ENCODE measurements around the gene LNX1.

The LNX1 gene

DNA sequence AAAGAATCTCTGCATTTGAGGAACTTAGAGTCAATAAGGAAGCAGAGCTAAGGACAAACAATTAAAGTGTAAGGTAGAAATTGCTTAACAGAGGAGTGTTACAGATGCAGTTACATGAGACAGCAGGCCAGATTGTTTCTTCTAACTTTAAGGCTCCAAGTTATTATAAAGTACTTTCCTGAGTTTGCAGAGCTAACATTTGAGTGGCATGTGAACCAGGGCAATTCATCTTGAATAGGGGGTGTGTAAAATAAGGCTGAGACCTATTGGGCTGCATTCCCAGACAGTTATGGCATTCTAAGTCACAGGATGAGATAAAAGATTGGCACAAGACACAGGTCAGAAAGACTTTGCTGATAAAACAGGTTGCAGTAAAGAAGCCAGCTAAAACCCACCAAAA, 7.6 kb upstream of the LNX1 start:
- DNase-seq: no peak

- no peak for DNase-seq
Measured at GRCh38 chr4:53598483-53598882, 7.2 kb upstream of the LNX1 start.

GRCh38 chr4:53596901-53597300, 5.6 kb upstream of the LNX1 start:
- no peak for DNase-seq

DNA sequence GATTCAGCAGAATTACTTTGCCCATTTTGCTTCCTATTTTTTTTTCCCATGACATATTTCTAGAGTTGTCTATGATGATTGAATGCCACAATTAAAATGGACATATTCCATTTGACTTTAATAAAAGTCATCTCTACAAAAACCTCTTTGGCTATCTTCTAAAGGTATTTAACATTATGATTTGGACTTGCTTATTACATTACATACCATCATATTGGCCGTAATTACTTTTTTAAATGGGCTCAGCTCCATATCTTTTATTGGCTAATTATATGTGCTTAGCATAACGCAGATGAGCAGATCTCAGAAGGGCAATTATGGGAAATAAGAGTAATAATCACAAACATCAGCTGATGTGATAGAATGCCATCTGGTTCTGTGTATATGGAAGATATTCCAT, 4.5 kb upstream of the LNX1 start:
- no peak for DNase-seq

- no peak for DNase-seq
Measured at GRCh38 chr4:53595204-53595603, 3.9 kb upstream of the LNX1 start.

DNA sequence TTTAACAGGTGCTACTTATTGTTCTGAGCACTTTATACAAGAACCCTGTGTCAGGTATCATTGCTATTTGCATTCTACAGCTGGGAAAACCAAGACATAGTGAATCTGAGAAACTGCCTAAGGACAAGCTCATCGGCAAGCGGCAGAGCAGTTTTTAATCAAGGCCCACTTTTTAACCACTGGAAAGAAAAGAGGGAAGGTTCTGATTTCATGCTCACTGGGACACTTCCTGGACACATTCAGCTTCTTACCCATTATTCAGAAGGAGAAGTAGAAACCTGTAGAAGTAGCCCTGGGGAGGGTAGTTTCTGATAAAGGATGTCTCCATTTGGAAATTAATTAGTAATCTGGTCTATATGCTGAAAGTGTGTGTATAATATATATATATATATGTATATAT, 2.5 kb upstream of the LNX1 start:
- DNase-seq: no peak

- no peak for DNase-seq
Measured at GRCh38 chr4:53592686-53593501, 1.6 kb upstream of the LNX1 start.

DNA sequence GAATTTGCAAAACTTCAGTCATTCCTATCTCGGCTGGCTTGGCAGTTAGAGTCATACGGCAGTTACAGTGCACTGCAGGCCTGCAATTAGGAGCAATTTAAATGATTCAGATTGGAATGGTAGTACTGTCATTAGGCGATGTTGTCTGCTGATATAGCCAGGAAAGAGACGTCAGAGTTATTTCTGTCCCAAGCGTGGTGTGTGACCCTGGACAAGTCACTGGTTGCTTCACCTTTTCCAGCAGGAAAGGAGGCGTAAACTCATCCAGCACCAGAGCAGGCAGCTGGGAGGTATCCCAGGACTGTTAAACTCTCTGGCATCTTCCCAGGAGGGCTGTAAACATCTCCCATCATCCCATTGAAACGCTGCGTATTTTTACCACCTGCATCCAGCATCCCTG, 836 bp upstream of the LNX1 start:
- no peak for DNase-seq

DNA sequence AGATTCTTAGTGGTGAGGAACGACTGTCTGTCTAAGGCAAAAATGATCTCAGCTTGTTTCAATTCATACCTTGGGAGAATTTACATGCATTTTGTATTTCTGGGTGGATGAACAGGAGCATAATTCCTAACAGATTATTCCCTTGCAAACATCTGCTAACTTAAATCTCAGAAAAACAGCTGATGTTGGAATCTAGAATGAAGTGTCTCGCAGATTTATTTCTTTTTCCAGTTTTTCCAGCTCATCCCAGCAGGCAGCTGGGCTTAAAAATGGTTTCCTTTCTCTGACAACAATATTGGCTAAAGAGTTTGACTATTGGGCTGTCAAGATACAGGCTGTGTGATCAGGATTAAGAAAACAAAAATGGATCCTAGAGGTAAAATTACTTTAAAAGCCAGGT, 1.1 kb downstream of the LNX1 start:
- no peak for DNase-seq

GRCh38 chr4:53589511-53589910, 1.8 kb downstream of the LNX1 start:
- no peak for DNase-seq

DNA sequence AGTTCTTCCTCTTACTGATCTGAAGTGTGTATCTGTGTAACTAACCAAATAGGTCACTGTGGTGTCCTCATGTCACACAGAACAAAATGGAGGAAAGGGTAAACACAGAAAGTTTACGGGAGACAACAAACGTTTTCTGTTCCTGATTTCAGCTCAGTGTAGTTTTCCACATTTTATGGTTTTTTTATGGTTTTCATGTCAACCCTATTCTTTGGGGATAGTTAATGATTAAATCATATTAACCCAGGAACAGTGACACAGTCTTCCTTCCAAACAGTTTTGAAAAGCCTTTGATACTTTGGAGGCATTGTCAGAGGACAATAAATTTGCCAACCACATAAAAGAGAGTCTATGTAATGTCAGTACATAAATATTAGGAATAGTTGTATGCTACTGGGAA, 4.2 kb downstream of the LNX1 start:
- DNase-seq: no peak

- DNase-seq: no peak
Measured at GRCh38 chr4:53586121-53586816, 5.0 kb downstream of the LNX1 start.

DNA sequence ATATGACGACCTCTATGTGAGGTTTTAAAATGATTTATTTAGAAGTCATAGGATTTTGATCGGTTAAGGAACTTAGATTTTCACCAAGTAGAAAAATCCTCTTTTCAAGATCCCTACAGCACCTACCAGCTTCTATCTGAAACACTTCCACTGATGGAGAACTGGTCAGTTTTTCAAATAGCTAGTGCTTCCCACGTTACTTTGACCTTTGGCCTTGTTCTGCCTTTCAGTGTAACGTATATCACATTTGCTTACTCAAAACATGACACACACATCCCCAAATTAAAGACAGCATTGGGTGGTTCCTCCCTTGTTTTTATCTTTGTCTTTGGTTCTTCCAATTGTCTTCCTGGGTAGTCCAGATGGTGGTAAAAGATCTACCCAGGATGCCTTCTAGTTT, 6.6 kb downstream of the LNX1 start:
- DNase-seq: no peak

DNA sequence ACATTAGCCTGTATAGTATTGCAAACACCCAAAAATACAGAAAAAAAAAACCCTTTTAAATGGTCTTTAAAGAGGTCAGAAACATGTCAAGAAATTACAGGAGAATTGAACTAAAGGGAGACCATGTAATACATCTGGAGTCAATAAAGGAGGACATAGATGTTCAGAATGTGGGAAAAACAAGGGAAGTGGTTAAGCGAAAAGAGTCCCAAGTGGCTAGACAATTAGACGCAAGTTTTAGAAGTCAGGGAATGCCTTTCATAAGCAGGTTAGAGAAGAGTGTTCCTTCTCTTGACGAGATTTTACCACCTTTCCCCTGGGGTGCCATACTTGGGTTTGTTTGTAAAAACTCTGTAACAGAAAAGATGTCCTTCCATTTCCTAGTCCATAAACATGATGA, 7.8 kb downstream of the LNX1 start:
- no peak for DNase-seq

GRCh38 chr4:53582194-53582593, 9.1 kb downstream of the LNX1 start:
- DNase-seq: no peak

DNA sequence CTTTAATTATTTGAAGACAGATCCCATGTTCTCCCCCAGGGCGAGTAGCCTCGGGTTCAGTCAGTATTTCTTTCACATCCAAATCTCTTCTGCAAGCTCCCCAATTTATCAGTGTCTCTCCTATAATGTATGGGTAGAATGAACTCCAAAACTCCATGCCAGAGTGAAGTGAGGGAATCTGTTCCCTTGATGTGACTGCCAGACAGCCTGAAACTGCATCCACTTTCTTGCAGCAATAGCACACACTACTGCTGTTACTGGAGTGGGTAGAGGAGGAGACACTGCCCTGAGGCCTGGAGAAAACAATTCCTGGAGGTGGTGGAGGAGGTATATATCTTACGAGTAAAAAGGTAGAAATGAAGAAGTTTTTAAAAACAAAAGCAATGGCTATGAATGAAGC, 11.0 kb downstream of the LNX1 start:
- no peak for DNase-seq

GRCh38 chr4:53579826-53580225, 11.5 kb downstream of the LNX1 start:
- no peak for DNase-seq

DNA sequence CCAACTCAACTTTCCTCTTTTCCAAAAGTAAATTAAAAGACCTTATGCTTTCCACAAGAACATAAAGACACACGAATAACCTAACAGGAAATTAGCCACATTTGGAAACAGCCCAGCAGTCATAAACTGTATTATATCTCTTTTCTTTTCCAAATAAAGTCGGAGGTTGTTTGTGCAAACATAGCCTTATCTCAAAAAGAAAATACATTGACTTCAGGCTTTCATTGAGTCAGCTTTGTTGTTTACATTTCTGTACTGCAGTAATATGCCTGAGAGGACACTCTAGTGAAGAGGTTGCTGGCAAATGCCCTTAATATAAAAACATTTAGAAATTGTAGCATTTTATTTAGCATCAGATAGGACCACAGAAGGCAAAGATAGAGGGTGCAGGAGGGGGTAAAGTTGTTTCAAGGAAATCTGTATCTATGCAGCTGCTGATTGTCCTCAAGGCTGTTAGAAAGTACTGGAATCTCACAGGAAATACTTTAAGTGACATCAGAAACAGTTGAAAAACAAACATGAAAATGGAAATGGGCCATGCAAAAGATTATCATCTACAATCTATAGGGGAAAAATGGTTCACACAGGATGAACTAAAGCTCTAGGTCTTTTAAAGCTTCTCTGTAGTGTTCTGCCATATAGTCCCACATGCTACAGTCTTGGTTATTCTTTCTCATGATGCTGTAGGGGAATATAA, 14.5 kb downstream of the LNX1 start:
- no peak for DNase-seq

DNA sequence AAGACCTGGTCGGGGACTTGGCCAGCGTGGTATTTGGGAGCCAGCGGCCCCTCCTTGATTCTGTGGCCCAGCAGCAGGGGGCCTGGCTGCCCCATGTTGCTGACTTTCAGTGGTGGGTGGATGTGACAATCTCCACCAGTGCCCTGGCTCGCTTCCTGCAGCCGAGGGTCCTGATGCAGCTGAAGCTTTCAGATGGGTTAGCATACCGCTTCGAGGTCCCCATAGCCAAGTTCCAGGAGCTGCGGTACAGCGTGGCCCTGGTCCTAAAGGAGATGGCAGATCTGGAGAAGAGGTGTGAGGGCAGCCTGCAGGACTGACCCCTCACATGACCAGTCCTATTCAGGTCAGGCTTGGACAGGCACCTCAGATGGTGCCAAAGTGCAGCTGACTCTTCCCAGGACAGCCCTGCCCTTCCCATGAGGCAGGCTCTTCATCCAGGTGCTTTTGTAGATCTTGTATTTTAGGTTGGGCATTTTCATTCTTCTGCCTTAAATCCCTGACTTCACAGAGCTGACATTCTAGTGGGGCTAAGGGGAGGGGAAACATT, 15.1 kb downstream of the LNX1 start:
- DNase-seq: no peak

GRCh38 chr4:53575552-53575951, 15.7 kb downstream of the LNX1 start:
- DNase-seq: no peak

DNA sequence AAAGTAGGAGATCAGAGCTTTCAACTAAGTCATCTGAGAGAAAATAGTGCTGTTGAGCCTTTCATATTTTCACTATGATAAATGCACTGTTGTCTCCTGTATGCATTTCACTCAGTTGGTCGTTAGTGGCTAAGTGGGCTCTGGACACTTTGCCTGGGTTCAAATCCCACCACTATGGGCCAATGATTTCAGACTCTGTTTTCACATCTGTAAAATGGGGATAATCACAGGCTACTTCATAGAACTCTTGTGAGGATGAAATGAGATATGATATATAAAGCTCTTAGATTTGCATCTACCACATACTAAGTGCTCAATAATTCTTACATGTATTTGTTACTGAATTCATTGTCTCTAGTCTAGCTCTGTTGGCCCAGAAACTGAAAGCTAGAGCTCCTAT, 16.8 kb downstream of the LNX1 start:
- DNase-seq: no peak

DNA sequence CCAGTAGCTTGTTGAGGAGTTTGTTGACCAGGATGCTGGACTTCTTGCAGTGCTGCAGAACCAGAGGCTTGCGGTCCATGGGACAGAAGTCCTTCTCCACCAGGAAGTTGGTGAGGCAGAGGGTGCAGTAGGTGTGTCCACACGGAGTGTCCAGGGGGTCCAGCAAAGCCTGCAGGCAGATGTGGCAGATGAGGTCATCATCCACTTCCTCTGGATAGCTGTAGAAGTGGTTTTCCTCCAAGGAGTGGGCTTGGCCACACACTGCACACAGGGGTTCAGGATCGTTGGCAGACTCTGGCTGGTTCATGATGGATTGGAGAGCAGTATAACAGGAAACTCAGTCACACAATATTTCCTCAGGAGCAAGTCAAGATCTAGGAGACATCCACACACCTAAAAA, 17.6 kb downstream of the LNX1 start:
- no peak for DNase-seq

GRCh38 chr4:53572600-53572994, 18.7 kb downstream of the LNX1 start:
- no peak for DNase-seq
